Amniotic epithelial cell (primary cell): ENCODE data around the gene MAD1L1.

ENCODE experiments used
- DNase-seq: peaks from one replicate; pipeline ENCODE4 v3.0.0-alpha.2; 2010; ENCODE audit warnings: low read depth

The MAD1L1 gene

GRCh38 chr7:2116989-2117591, 115.7 kb downstream of the MAD1L1 start:
- peak; percentile 49 for DNase-seq

DNA sequence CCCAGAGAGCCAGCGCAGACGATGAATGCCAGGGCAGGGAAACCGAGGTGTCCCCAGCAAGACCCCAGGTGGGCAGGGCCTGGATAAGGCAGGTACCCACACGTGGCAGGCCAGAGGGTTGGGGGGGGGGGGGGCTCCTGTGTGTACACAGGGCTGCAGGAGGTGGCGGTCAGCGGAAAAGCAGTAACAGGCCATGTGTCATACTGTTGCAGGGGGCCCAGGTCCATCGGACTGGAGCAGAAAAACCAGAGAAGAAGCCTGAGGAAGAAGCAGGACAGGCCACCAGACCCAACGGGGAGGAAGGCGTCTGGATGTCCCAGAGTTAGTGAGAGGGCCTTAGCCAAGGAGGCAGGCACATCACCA, 116.3 kb downstream of the MAD1L1 start:
- no peak for DNase-seq

DNA sequence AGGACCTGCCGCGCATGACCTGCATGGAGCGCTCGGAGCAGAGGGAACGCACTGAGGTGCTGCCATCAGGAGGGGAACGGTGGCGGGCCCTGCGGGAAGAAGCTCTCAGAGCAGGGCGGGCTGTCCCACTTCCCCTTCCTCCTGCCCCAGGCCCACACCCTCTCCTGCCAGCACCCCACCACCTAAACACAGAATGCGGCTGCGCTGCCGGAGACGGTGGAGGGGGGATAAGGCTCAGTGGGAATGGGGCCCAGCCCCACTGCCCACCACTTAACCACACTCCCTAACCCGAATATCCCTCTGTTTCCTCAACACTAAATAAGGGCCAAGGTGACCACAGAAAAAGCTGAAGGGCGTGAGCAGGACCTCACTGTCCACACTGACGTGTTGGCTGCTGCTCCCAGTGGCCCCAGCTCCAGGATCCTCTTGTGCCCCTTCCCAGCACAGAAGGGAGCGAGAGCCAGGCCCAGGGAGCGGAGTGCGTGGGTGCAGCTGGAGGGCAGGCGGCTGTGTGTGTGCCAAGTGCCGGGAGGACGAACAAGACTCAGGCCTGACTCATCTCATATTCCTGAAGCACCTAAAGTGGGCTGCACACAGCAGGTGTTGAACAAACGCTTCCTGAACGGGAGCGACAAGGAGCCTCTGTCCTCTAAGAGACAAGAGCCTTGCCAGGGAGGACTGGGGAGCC, 116.8 kb downstream of the MAD1L1 start:
- DNase-seq, result peak; percentile 74

DNA sequence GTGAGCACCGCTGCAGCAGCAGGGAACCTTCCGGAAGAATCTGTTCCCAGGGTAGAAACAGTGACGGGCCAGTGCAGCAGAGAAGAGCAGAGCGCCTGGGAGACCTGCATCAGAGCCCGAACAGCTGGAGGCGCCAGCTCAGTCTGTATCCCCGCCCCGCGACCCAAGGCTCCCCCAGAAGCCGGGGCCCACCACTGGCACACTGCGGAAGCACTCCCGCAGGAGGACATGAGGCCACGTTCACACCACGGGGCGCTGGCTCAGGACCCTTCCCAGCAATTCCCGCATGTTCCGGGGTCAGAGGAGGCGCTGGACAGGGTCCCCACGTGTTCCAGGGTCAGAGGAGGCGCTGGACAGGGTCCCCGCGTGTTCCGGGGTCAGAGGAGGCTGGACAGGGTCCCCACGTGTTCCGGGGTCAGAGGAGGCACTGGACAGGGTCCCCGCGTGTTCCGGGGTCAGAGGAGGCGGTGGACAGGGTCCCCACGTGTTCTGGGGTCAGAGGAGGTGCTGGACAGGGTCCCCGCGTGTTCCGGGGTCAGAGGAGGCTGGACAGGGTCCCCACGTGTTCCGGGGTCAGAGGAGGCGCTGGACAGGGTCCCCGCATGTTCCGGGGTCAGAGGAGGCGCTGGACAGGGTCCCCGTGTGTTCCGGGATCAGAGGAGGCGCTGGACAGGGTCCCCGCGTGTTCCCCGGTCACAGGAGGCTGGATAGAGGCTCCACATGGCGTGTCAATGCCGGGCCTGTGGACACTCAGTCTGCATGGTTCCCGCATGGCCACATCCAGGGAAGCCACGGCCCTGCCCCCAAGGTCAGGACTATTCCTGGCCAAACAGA, 117.6 kb downstream of the MAD1L1 start:
- no peak for DNase-seq

DNA sequence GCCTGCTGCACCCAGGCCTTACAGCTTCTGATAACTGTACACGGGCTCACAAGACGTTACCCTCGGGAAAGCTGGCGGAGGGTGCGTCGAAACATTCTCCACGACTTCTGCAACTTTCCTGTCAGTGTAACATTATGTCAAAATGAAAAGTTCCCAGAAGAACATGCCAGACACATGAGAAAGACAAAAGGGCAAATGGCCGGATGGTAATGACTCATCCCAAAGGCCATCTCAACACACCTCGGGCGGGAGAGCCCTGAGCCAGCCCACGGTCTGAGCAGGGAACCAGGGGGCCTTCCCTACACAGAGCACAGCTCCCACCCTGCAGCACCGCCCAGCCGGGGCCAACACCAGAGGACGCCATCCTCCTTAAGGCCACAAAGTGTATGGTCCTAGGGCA, 118.7 kb downstream of the MAD1L1 start:
- DNase-seq, result peak; percentile 75

DNA sequence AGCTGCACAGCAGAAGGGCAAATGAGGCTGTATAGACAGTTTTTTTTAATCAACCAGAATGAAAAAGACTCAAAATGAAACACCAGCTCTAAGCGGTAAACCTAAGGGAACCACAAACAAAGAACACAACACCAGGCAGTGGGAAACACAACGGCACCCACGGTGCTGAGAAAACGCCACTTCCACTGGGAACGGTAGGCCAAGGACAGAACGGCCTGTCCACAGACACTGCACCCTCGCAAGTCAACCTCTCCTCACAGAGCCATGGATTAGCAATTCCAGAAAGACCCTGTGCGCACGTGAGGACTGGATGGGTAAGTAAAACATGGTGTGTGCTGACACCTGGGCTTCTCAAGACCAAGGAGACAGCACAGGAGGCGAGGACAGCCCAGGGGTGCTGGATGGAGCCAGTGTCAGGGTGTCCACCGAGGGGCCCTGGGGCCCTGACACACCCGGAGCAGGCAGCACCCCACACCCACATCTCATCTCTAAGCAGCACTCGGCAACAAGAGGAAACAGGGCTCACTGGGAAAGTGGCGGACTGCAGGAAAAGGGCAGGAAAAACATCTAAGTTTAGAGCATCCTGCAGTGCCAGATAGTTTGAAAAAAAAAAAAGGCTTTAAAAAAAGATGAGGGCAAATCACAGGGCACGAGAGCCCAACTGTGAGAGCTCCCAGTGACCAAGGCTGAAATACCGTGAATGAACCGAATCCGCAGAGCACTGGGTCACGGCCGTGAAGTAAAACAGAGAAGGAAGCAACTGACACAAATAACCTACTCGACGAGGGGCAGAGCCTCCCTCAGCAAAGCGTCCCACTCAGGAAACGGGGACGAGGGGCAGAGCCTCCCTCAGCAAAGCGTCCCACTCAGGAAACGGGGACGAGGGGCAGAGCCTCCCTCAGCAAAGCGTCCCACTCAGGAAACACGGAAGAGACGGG, 120.2 kb downstream of the MAD1L1 start:
- no peak for DNase-seq

- no peak for DNase-seq
Measured at GRCh38 chr7:2111568-2111967, 121.2 kb downstream of the MAD1L1 start.

- DNase-seq, result peak; percentile 16
Measured at GRCh38 chr7:2110610-2111396, 121.9 kb downstream of the MAD1L1 start.

DNA sequence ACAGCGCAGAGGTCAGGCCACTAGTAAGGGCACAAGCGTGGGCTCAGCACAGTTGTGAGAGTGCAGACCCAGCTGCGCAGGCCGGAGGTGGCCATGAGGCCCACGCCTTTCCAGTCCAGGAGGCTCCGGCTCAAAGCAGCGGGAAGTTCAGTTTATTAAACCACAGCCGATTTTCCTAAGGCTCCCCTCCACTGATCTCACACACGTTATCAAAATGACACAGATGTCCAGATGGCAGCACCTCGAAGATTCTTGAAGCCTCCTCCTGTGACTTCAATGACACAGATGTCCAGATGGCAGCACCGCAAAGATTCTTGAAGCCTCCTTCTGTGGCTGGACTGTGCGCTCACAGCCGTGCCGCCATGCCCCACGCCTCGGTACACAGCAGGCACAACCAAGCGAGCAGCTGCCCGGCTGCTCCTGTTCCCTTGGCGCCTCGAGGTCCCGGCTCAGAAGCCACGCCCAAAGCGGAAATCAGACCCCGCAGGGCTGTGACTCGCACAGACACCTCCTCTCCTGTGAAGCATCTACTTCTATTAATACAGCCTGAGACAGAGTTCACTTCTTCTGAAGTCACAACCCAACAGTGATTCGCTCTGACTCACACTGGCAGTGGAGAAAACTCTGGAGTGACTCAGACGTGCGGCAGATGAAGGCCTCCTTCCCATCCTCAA, 122.7 kb downstream of the MAD1L1 start:
- peak; percentile 88 for DNase-seq

GRCh38 chr7:2109251-2109872, 123.4 kb downstream of the MAD1L1 start:
- no peak for DNase-seq

GRCh38 chr7:2108501-2109250, 124.1 kb downstream of the MAD1L1 start:
- DNase-seq, result no peak

- DNase-seq, result no peak
Measured at GRCh38 chr7:2108071-2108455, 124.7 kb downstream of the MAD1L1 start.

GRCh38 chr7:2107386-2108070, 125.2 kb downstream of the MAD1L1 start:
- no peak for DNase-seq

- DNase-seq, result no peak
Measured at GRCh38 chr7:2106924-2107323, 125.8 kb downstream of the MAD1L1 start.

DNA sequence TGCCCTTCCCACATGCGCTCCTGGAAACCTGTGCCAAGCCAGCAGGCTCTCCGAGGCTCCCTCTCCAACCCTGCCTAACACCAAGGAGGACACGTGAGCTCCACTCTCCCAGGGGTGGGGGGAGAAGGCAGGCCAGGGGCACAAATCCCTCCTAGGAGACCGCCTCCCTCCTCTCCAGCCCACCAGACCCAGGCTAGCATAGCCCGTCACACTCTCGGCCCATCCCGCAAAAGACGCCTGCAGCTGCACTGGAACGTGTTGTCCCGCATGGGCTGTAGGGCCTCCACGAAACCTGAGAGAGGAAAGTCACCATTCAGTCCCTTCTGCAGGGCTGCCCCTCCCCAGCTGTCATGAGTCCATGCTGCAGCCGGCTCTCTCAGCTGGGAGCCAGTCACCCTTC, 126.3 kb downstream of the MAD1L1 start:
- no peak for DNase-seq

GRCh38 chr7:2105917-2106316, 126.8 kb downstream of the MAD1L1 start:
- no peak for DNase-seq

DNA sequence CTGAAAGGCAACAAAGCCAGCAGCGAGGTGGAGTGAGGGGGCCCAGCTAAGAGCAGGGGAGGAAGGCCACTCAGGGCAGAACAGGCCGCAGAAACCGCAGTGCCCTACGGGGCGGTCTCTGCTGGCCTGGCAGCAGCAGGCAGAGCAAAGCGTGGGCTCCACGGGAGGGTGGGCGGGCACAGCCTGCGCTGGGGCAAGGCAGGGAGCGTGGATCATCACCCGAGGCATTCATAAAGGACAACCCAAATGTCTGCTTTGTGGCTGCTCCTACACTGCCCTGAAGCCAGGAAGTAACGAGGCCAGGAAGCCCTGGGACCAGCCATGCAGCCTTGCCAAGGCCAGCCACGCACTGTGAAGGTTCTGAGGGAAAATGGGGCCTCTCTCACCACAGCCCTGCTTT, 127.5 kb downstream of the MAD1L1 start:
- no peak for DNase-seq

- DNase-seq, result peak; percentile 70
Measured at GRCh38 chr7:2104716-2105115, 128.0 kb downstream of the MAD1L1 start.
